Measurements from ENCODE around the gene GRIA1.
"Not testable (repeated sequence)": the region's sequence is repeated elsewhere in the genome, so short reads cannot be mapped to it uniquely, and the experiment has no call there.

GRCh38 chr5:153723022-153723610 lies 232.6 kb downstream of the GRIA1 start:
- not testable (repeated sequence) for TF ChIP-seq ZNF543, CTCF (CRISPR knock-in tag; IDR thresholded peaks at IDR 0.05)
